DOHH2 (cell line): ENCODE results near the gene ZNF605.
"Not testable (repeated sequence)": the region's sequence is repeated elsewhere in the genome, so short reads cannot be mapped to it uniquely, and the experiment has no call there.

Experiments used
- H3F3A ChIP-seq: fragments of 200-600 bp; sonication (generic), shearing (Covaris generic); 2 replicates; pipeline ENCODE4 v1.6.0; 2016; ENCODE audit warnings: antibody characterized with exemption, mild to moderate bottlenecking; ENCODE audit not compliant: control insufficient read depth, insufficient read depth
- H3K27ac ChIP-seq: fragments of 200-600 bp; sonication (generic); 2 replicates; pipeline ENCODE4 v1.5.1; 2014; ENCODE audit warnings: low read depth, mild to moderate bottlenecking, low read length, moderate library complexity
- H3K27me3 ChIP-seq: fragments of 200-600 bp; sonication (generic); 2 replicates; pipeline ENCODE4 v1.6.1; 2014; ENCODE audit warnings: mild to moderate bottlenecking, low read length, mixed read lengths; ENCODE audit not compliant: control insufficient read depth
- H3K36me3 ChIP-seq: fragments of 200-600 bp; sonication (generic); 2 replicates; pipeline ENCODE4 v1.6.1; 2014; ENCODE audit warnings: mild to moderate bottlenecking, low read length, moderate library complexity, mixed read lengths; ENCODE audit not compliant: control insufficient read depth
- H3K4me1 ChIP-seq: fragments of 200-600 bp; sonication (generic); 2 replicates; pipeline ENCODE4 v1.6.1; 2014; ENCODE audit warnings: mild to moderate bottlenecking, low read length, mixed read lengths; ENCODE audit not compliant: control insufficient read depth
- H3K4me2 ChIP-seq: fragments of 200-600 bp; sonication (generic); 2 replicates; pipeline ENCODE4 v1.6.0; 2014; ENCODE audit warnings: mild to moderate bottlenecking, low read length, moderate library complexity
- H3K4me3 ChIP-seq: fragments of 200-600 bp; sonication (generic); 2 replicates; pipeline ENCODE4 v1.5.1; 2014; ENCODE audit warnings: mild to moderate bottlenecking, low read length, mixed read lengths
- H3K79me2 ChIP-seq: fragments of 200-600 bp; sonication (generic); 2 replicates; pipeline ENCODE4 v1.6.1; 2014; ENCODE audit warnings: mild to moderate bottlenecking, low read length, mixed read lengths; ENCODE audit not compliant: control insufficient read depth
- H3K9me2 ChIP-seq: fragments of 200-600 bp; sonication (generic); replicated peaks from 2 replicates; pipeline ENCODE4 v1.6.1; 2014; ENCODE audit warnings: mild to moderate bottlenecking, low read length, mixed read lengths; ENCODE audit not compliant: control insufficient read depth
- H3K9me3 ChIP-seq: fragments of 200-600 bp; sonication (generic); 2 replicates; pipeline ENCODE4 v1.6.1; 2014; ENCODE audit warnings: antibody characterized with exemption, low read length, mixed read lengths; ENCODE audit not compliant: control insufficient read depth, insufficient read depth
- H4K20me1 ChIP-seq: fragments of 200-600 bp; sonication (generic); 2 replicates; pipeline ENCODE4 v1.6.0; 2014; ENCODE audit warnings: low read depth, mild to moderate bottlenecking, antibody characterized with exemption, low read length, moderate library complexity; ENCODE audit not compliant: control insufficient read depth, insufficient read depth
- CTCF ChIP-seq: fragments of 200-600 bp; sonication (generic); IDR thresholded peaks from one replicate; pipeline ENCODE4 v1.5.1; 2014; ENCODE audit warnings: antibody characterized with exemption, mild to moderate bottlenecking, low read depth, low read length; ENCODE audit not compliant: poor library complexity, severe bottlenecking
- EZH2phosphoT487 ChIP-seq: fragments of 200-600 bp; sonication (generic); IDR thresholded peaks from 2 replicates; pipeline ENCODE4 v1.6.1; 2017; ENCODE audit warnings: borderline replicate concordance, mild to moderate bottlenecking, antibody characterized with exemption, low read length, moderate library complexity, mixed read lengths

The ZNF605 gene

GRCh38 chr12:132887513-132888351 lies 68.4 kb downstream of the ZNF605 start, which contains the start of gene CHFR:
Gene CHFR, minus strand, starts transcription at chr12:132887605. Its CDS starts 277 bp downstream, at chr12:132887328.
- no peak for TF ChIP-seq CTCF
- no peak for TF ChIP-seq EZH2phosphoT487
- Histone ChIP-seq H3K36me3 (peaks cover 25% of the 10 kb centered on the region), H3K9me3 (peaks cover 19% of the 10 kb centered on the region), H3K9me2 (no peaks in the 10 kb centered on the region), H3F3A (no peaks in the 10 kb centered on the region), H3K27me3 (no peaks in the 10 kb centered on the region), H4K20me1 (no peaks in the 10 kb centered on the region), H3K4me2 (peak within 1 kb of the TSS; percentile 95), H3K27ac (peak within 1 kb of the TSS; percentile 64), H3K79me2 (peaks cover 32% of the 10 kb centered on the region), H3K4me1 (peaks cover 17% of the 10 kb centered on the region), H3K4me3 (peak within 1 kb of the TSS; percentile 96)

GRCh38 chr12:132886529-132887477 lies 69.3 kb downstream of the ZNF605 start:
- H3K4me2 ChIP-seq: peak overlapping the region; percentile 81

GRCh38 chr12:132881818-132882217 lies 74.3 kb downstream of the ZNF605 start:
- Histone ChIP-seq H3K27me3 (no peaks in the 10 kb centered on the region), H3K9me3 (peaks cover 7% of the 10 kb centered on the region; the same call in 1 of the 2 replicates), H3F3A (no peaks in the 10 kb centered on the region), H3K4me1 (peaks cover 3% of the 10 kb centered on the region), H3K4me2 (no peak overlapping the region), H3K79me2 (peaks cover 52% of the 10 kb centered on the region), H3K9me2 (no peaks in the 10 kb centered on the region), H3K4me3 (no peak overlapping the region), H3K27ac (no peak overlapping the region), H3K36me3 (peaks cover 34% of the 10 kb centered on the region), H4K20me1 (no peaks in the 10 kb centered on the region)
- TF ChIP-seq EZH2phosphoT487: no peak
- TF ChIP-seq CTCF: no peak

More at GRCh38 chr12:132886529-132887477, 69.3 kb downstream of the ZNF605 start:
- Histone ChIP-seq H3K27ac (no peak overlapping the region), H3K4me3 (peak overlapping the region; percentile 96), H3K27me3 (no peaks in the 10 kb centered on the region), H3F3A (no peaks in the 10 kb centered on the region), H3K79me2 (peaks cover 41% of the 10 kb centered on the region), H3K9me3 (peaks cover 19% of the 10 kb centered on the region), H3K9me2 (no peaks in the 10 kb centered on the region), H4K20me1 (no peaks in the 10 kb centered on the region), H3K36me3 (peaks cover 34% of the 10 kb centered on the region), H3K4me1 (peaks cover 17% of the 10 kb centered on the region)
- TF ChIP-seq CTCF (no peak), EZH2phosphoT487 (no peak)

- H3F3A ChIP-seq, H4K20me1 ChIP-seq, H3K27me3 ChIP-seq, H3K79me2 ChIP-seq, H3K4me3 ChIP-seq, H3K4me2 ChIP-seq, H3K9me2 ChIP-seq, H3K27ac ChIP-seq, H3K9me3 ChIP-seq, H3K4me1 ChIP-seq: not testable (repeated sequence)
- peaks cover 51% of the 10 kb centered on the region for H3K36me3 ChIP-seq
Observed at GRCh38 chr12:132874620-132875019, 81.5 kb downstream of the ZNF605 start.
